Natural killer cell treated with Interleukin-12 subunit alpha and Interleukin-12 subunit beta and Interleukin-15 and Interleukin-18, amount 100 ng/mL, for 72 hours (primary cell): ENCODE measurements around the gene PACC1. TPM values are rescaled to one million over a fixed set of nuclear protein-coding genes. Genes with fewer than 3 reads are reported as not detected.
A peak's percentile ranks its signal among the peaks of the same experiment; 100 is the strongest.
"Not testable (repeated sequence)": the region's sequence is repeated elsewhere in the genome, so short reads cannot be mapped to it uniquely, and the experiment has no call there.

ENCODE experiments used
- ATAC-seq, 2 donors: fragments of 150-1000 bp; cut with Tn5 transposase in 1 of 2; sonication (Bioruptor Pico), chemical (Tn5 transposase) in 1 of 2; 2 replicates each; pipeline ENCODE4 v1.10.0; 2021
- DNase-seq: peaks from one replicate; pipeline ENCODE4 v3.0.0; 2022; ENCODE audit warnings: low spot score
- H3K27ac Mint-ChIP-seq, 2 donors: 1 replicate in 1 of 2; 2 replicates in 1 of 2; pipeline ENCODE4 v1.8.0; 2022; ENCODE audit warnings: mixed read lengths in 2 of 2, mild to moderate bottlenecking in 1 of 2, moderate library complexity in 1 of 2
- H3K27me3 Mint-ChIP-seq, 2 donors: 1 replicate in 1 of 2; 2 replicates in 1 of 2; pipeline ENCODE4 v1.8.0; 2022; ENCODE audit warnings: mixed read lengths in 2 of 2
- H3K36me3 Mint-ChIP-seq: one replicate; pipeline ENCODE4 v1.8.0; 2022; ENCODE audit warnings: mixed read lengths
- H3K4me1 Mint-ChIP-seq, 2 donors: 1 replicate in 1 of 2; 2 replicates in 1 of 2; pipeline ENCODE4 v1.8.0; 2022; ENCODE audit warnings: low read depth in 2 of 2, mixed read lengths in 2 of 2, mild to moderate bottlenecking in 1 of 2
- H3K4me3 Mint-ChIP-seq: one replicate; pipeline ENCODE4 v1.8.0; 2022; ENCODE audit warnings: mixed read lengths
- H3K9me3 Mint-ChIP-seq: 2 replicates; pipeline ENCODE4 v1.8.0; 2022; ENCODE audit warnings: mixed read lengths
- total RNA-seq, 2 donors: library from RNA; stranded (reverse); gene quantifications; one replicate each; pipeline ENCODE4 v1.2.3, GENCODE V29; 2022

The PACC1 gene
- total RNA-seq, 2 donors from 2014 or later = 11.8 to 26.6 TPM

GRCh38 chr1:212359794-212360479, 54.7 kb downstream of the PACC1 start:
- no peaks in the 10 kb centered on the region for H3K27me3 Mint-ChIP-seq
- H3K4me3 Mint-ChIP-seq = peak overlapping the region; percentile 0
- peaks cover 18% of the 10 kb centered on the region for H3K36me3 Mint-ChIP-seq
- ATAC-seq (peak; percentile 53 to 89), DNase-seq (no peak)
- H3K9me3 Mint-ChIP-seq = no peaks in the 10 kb centered on the region
- peaks cover 8 to 15% of the 10 kb centered on the region in 2 donors for H3K4me1 Mint-ChIP-seq
- H3K27ac Mint-ChIP-seq = peak overlapping the region; percentile 65 to 70

GRCh38 chr1:212355230-212355969, 59.3 kb downstream of the PACC1 start:
- H3K4me1 Mint-ChIP-seq = peaks cover 14 to 20% of the 10 kb centered on the region in 2 donors
- peaks cover 21% of the 10 kb centered on the region for H3K36me3 Mint-ChIP-seq

GRCh38 chr1:212354464-212354863, 60.2 kb downstream of the PACC1 start:
- H3K4me1 Mint-ChIP-seq = peaks cover 6 to 11% of the 10 kb centered on the region in 2 donors
- DNase-seq = no peak
- peak overlapping the region in 1 of 2 donors; percentile 17 for H3K27ac Mint-ChIP-seq
- peaks cover 16% of the 10 kb centered on the region for H3K36me3 Mint-ChIP-seq
- no peaks in the 10 kb centered on the region for H3K9me3 Mint-ChIP-seq
- H3K4me3 Mint-ChIP-seq = no peak overlapping the region
- ATAC-seq = no peak
- no peaks in the 10 kb centered on the region for H3K27me3 Mint-ChIP-seq

More at GRCh38 chr1:212355230-212355969, 59.3 kb downstream of the PACC1 start:
- no peaks in the 10 kb centered on the region for H3K9me3 Mint-ChIP-seq
- ATAC-seq (no peak), DNase-seq (no peak)
- no peak overlapping the region for H3K27ac Mint-ChIP-seq
- no peaks in the 10 kb centered on the region for H3K27me3 Mint-ChIP-seq
- H3K4me3 Mint-ChIP-seq = no peak overlapping the region

- H3K27me3 Mint-ChIP-seq = no peaks in the 10 kb centered on the region
- peak overlapping the region; percentile 48 to 66 for H3K27ac Mint-ChIP-seq
- DNase-seq = no peak
- H3K36me3 Mint-ChIP-seq = peaks cover 12% of the 10 kb centered on the region
- H3K4me1 Mint-ChIP-seq = peaks cover 6 to 10% of the 10 kb centered on the region in 2 donors
- H3K9me3 Mint-ChIP-seq = no peaks in the 10 kb centered on the region
- H3K4me3 Mint-ChIP-seq = no peak overlapping the region
- ATAC-seq = peak in 1 of 2 donors; percentile 75
Observed at GRCh38 chr1:212353181-212353580, 61.5 kb downstream of the PACC1 start.

- H3K4me1 Mint-ChIP-seq = peaks cover 6 to 16% of the 10 kb centered on the region in 2 donors
- DNase-seq = no peak
- no peak overlapping the region for H3K4me3 Mint-ChIP-seq
- peaks cover 5% of the 10 kb centered on the region for H3K36me3 Mint-ChIP-seq
- H3K9me3 Mint-ChIP-seq = no peaks in the 10 kb centered on the region
- peak overlapping the region in 1 of 2 donors; percentile 66 for H3K27ac Mint-ChIP-seq
- H3K27me3 Mint-ChIP-seq = no peaks in the 10 kb centered on the region
- ATAC-seq = no peak
Observed at GRCh38 chr1:212351588-212352362, 62.9 kb downstream of the PACC1 start.

GRCh38 chr1:212346601-212347000, 68.1 kb downstream of the PACC1 start:
- H3K36me3 Mint-ChIP-seq = no peaks in the 10 kb centered on the region
- peaks cover 3 to 9% of the 10 kb centered on the region in 2 donors for H3K4me1 Mint-ChIP-seq
- no peak overlapping the region for H3K27ac Mint-ChIP-seq
- no peaks in the 10 kb centered on the region for H3K27me3 Mint-ChIP-seq
- ATAC-seq (no peak), DNase-seq (no peak)
- no peaks in the 10 kb centered on the region for H3K9me3 Mint-ChIP-seq
- H3K4me3 Mint-ChIP-seq = no peak overlapping the region

- H3K27ac Mint-ChIP-seq = no peak overlapping the region
- no peak overlapping the region for H3K4me3 Mint-ChIP-seq
- no peaks in the 10 kb centered on the region for H3K9me3 Mint-ChIP-seq
- H3K27me3 Mint-ChIP-seq = no peaks in the 10 kb centered on the region
- ATAC-seq (no peak), DNase-seq (no peak)
- no peaks in the 10 kb centered on the region for H3K36me3 Mint-ChIP-seq
- H3K4me1 Mint-ChIP-seq = peaks cover 6 to 9% of the 10 kb centered on the region in 2 donors
Observed at GRCh38 chr1:212344905-212345304, 69.8 kb downstream of the PACC1 start.

GRCh38 chr1:212341090-212341489, 73.6 kb downstream of the PACC1 start:
- H3K9me3 Mint-ChIP-seq = no peaks in the 10 kb centered on the region
- ATAC-seq (no peak), DNase-seq (no peak)
- peaks cover 0 to 6% of the 10 kb centered on the region in 2 donors for H3K4me1 Mint-ChIP-seq
- H3K36me3 Mint-ChIP-seq = no peaks in the 10 kb centered on the region
- no peak overlapping the region for H3K4me3 Mint-ChIP-seq
- no peaks in the 10 kb centered on the region for H3K27me3 Mint-ChIP-seq
- H3K27ac Mint-ChIP-seq = peak overlapping the region in 1 of 2 donors; percentile 35

- DNase-seq (no peak), ATAC-seq (no peak)
- H3K27ac Mint-ChIP-seq = no peak overlapping the region
- peaks cover 8 to 14% of the 10 kb centered on the region in 2 donors for H3K4me1 Mint-ChIP-seq
- no peak overlapping the region for H3K4me3 Mint-ChIP-seq
- peaks cover 6% of the 10 kb centered on the region for H3K36me3 Mint-ChIP-seq
- H3K27me3 Mint-ChIP-seq = no peaks in the 10 kb centered on the region
- no peaks in the 10 kb centered on the region for H3K9me3 Mint-ChIP-seq
Observed at GRCh38 chr1:212329105-212329504, 85.6 kb downstream of the PACC1 start.

GRCh38 chr1:212328248-212328647, 86.4 kb downstream of the PACC1 start:
- no peaks in the 10 kb centered on the region for H3K9me3 Mint-ChIP-seq
- H3K27ac Mint-ChIP-seq = no peak overlapping the region
- DNase-seq (no peak), ATAC-seq (no peak)
- no peaks in the 10 kb centered on the region for H3K36me3 Mint-ChIP-seq
- no peaks in the 10 kb centered on the region for H3K27me3 Mint-ChIP-seq
- peaks cover 12 to 18% of the 10 kb centered on the region in 2 donors for H3K4me1 Mint-ChIP-seq
- H3K4me3 Mint-ChIP-seq = no peak overlapping the region

- DNase-seq (no peak), ATAC-seq (no peak)
- H3K4me3 Mint-ChIP-seq = no peak overlapping the region
- no peaks in the 10 kb centered on the region for H3K36me3 Mint-ChIP-seq
- no peak overlapping the region for H3K27ac Mint-ChIP-seq
- H3K9me3 Mint-ChIP-seq = no peaks in the 10 kb centered on the region
- H3K27me3 Mint-ChIP-seq = no peaks in the 10 kb centered on the region
- H3K4me1 Mint-ChIP-seq = peaks cover 16 to 21% of the 10 kb centered on the region in 2 donors
Observed at GRCh38 chr1:212326541-212326940, 88.1 kb downstream of the PACC1 start.

- no peaks in the 10 kb centered on the region for H3K27me3 Mint-ChIP-seq
- H3K36me3 Mint-ChIP-seq = no peaks in the 10 kb centered on the region
- H3K27ac Mint-ChIP-seq = peak overlapping the region; percentile 49 to 58
- H3K9me3 Mint-ChIP-seq = no peaks in the 10 kb centered on the region
- ATAC-seq (no peak), DNase-seq (no peak)
- no peak overlapping the region for H3K4me3 Mint-ChIP-seq
- peaks cover 20 to 22% of the 10 kb centered on the region in 2 donors for H3K4me1 Mint-ChIP-seq
Observed at GRCh38 chr1:212323066-212323465, 91.6 kb downstream of the PACC1 start.

- H3K27me3 Mint-ChIP-seq, H3K36me3 Mint-ChIP-seq, H3K27ac Mint-ChIP-seq, H3K9me3 Mint-ChIP-seq, H3K4me3 Mint-ChIP-seq, ATAC-seq, DNase-seq: not testable (repeated sequence)
- peaks cover 35 to 37% of the 10 kb centered on the region in 2 donors for H3K4me1 Mint-ChIP-seq
Observed at GRCh38 chr1:212321031-212321430, 93.7 kb downstream of the PACC1 start.
